GM18868 (cell line): ENCODE data around the gene CDR2.
"Not testable (repeated sequence)": the region's sequence is repeated elsewhere in the genome, so short reads cannot be mapped to it uniquely, and the experiment has no call there.

Experiments
- ATAC-seq: cut with Tn5 transposase; IDR thresholded peaks from one replicate; pipeline ENCODE4 v1.9.1; 2021; ENCODE audit warnings: mild to moderate bottlenecking, moderate library complexity; ENCODE audit not compliant: unreplicated experiment

The CDR2 gene

DNA sequence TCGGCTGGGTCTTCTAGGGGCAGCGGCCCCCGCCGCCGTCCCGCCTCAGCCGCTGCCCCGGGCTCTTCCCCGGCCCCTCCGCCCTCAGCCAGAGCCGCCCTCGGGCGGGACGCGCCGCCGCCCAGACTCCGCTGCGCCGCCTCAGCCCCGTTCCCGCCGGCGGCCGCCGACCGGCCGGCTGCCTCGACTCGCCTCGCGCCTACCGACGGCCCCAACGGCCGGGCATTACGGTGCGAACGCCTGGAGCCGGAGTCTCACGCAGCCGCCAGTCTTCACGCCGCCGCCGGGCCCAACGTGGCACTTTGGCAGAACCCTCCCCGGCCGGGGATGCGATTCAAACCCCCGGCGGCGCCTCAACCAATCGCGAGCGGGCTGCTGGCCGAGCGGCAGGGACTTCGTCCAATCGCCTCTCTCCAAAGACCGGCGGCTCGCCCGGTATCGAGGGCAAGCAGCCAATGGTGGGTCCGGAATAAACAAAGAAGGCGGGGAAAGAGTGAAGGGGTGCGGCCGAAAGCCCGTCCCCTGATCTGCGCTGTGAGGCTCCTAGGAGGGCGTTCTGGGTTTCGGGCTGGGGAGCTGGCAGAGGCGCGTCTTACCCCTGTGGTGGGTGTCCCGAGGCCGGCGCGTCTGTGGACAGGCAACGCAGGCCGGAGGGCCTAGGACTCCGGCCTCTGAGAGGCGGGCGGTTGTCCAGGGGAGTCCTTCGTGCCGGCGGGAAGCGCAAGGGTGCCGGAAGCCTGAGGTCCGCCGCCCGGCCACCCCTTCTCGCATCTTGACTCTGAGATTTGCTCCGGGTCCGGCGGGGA lies at the start of gene CDR2:
Gene CDR2 (minus strand): TSS at position 309 of the 806 bp plus-strand sequence. CDS start 310 bp downstream, outside the sequence.
- ATAC-seq = peak; percentile 97

- no peak for ATAC-seq
These were observed 49.3 kb upstream of the CDR2 start for GRCh38 chr16:22423716-22424115.

DNA sequence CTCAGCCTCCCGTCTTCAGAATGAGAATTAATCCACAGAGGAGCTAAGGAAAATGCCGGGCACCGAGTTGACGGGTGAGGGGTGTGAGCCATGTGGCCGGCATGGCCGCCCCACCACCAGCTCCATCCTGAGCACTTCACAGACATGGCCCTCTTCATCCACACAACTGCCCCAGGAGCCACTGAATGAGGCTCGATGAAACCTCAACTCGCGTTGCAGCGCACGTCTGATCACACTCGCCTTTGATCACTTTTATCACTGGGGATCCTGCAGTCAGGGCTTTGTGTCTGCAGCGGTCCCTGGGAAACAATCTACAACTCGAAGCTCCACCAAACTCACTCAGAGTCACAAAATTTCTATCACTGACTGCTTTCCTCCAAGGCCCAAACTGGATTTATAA lies 46.7 kb upstream of the CDR2 start:
- ATAC-seq = no peak

DNA sequence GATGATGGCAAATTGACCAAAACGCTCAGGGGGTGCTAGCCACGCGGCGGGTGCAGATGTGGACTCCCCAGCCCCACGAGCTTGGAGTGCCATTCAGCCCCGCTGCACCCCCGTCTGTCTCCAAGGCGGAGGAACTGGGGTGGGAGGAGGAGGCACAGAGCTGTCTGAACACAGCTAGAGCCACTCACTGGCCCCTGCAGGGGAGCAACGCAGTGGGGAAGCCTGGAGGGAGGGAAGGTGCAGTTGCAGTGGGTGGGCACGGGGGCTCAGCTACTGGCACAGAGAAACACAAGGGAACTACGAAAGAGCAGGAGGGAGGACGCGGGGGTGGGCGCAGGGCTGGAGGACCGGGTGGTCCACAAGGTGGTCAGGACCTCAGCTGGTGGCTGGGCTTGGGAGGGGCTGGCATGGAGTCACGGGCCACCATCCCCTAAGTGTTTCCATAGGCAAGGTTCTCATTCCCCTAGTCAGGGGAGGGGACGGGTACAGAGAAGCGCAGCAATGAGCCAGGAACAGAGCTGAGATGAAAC lies 46.3 kb upstream of the CDR2 start:
- ATAC-seq = no peak

DNA sequence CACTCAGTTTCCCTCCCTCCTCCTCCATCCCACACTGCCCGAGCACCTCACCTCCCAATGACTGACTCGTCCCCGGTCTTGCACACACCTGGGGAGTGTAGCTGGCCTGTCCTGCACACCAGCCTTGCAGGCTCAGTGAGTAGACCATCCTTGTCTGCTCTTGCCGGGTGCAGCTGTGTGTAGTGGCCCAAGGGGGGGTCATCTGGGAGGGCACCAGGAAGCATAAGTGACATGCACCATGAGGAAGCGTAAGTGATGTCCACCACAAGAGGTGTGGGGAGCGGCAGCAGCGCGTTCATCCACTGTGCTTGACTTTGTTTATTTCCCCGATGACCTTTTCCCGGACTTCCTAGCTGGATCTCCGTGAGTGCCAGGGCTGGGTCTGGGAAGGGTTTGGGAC lies 45.5 kb upstream of the CDR2 start:
- no peak for ATAC-seq

- ATAC-seq = no peak
These were observed 44.4 kb upstream of the CDR2 start for GRCh38 chr16:22418826-22419225.

DNA sequence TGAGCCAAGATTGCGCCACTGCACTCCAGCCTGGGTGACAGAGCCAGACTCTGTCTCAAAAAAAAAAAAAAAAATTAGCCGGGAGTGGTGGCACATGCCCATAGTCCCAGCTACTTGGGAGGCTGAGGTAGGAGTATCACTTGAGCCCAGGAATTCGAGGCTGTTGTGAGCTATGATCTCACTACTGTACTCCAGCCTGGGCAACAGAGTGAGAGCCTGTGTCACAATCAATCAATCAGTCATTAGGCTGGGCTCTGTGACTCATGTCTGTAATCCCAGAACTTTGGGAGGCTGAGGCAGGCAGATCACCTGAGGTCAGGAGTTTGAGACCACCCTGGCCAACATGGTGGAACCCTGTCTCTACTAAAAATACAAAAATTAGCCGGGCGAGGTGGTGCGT lies 43.4 kb upstream of the CDR2 start:
- ATAC-seq = not testable (repeated sequence)

DNA sequence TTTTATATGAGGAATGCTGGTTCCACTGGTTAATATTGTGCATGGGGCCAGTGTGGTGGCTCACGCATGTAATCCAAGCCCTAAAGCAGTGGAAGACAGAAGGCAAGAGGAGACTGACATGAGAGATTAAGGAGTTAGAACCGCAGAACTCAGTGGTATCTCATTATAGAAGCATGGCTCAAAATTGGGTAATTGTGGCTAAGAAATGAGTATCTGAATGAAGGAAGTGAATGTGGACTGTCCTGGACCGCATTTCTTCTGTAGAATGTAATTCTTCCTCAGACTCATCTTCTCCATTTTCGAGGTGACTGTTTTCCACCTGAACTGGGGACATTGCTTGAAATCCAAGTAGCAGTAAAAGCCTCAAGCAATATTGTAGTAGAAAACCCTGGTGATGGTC lies 42.6 kb upstream of the CDR2 start:
- no peak for ATAC-seq

- no peak for ATAC-seq
These were observed 39.4 kb upstream of the CDR2 start for GRCh38 chr16:22413819-22414218.

GRCh38 chr16:22407486-22407885 lies 33.1 kb upstream of the CDR2 start:
- no peak for ATAC-seq

DNA sequence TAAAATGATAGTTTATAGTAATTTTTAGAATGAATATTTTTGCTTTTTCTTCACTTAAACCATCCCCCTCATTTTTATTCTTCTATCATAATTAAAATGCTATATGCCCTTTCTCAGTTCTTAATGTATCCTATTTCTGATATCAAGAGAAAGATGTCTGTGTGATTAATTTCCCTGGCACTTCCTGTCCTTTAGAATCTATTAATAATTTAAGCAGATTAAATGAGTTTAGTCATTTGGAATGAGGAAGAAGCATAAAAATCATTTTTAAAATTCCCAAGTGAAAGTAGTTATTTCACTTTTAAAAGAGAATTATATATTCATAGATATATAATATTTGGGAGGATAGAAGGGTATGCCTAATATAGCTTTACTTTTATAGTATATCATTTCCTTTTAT lies 27.8 kb upstream of the CDR2 start:
- ATAC-seq = no peak

DNA sequence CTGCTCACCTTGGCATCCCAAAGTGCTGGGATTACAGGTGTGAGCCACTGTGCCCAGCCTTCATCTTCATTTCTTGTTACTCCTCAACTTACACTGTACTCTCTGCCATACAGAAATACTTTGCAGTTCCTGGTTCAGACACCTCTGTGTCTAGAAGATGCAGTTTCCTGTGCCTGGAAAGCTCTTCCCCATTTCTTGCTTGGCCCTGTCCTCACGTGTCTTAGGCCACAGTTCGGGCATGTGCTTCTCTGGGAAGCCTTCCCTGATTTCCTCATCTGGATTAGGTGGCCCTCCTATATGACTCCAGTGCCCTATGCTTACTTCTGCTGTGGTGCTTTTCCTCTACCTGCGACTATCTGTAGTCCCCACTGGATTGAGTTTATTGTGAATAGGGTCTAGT lies 26.5 kb upstream of the CDR2 start:
- ATAC-seq = no peak

GRCh38 chr16:22397931-22398330 lies 23.5 kb upstream of the CDR2 start:
- no peak for ATAC-seq

- ATAC-seq = no peak
These were observed 23.0 kb upstream of the CDR2 start for GRCh38 chr16:22397464-22397863.

DNA sequence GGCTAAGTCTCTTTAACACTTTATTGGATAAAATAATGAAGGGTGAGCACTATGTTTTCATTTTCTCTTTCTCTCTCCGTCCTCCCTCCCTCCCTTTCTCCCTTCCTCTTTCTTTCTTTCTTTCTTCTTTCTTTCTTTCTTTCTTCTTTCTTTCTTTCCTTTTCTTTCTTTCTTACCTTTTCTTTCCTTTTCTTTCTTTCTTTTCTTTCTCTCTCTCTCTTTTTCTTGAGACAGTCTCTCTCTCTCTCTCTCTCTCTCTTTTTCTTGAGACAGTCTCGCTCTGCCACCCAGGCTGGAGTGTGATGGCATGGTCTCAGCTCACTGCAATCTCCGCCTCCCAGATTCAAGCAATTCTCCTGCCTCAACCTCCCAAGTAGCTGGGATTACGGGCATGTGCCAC lies 21.5 kb upstream of the CDR2 start:
- ATAC-seq = no peak

- no peak for ATAC-seq
These were observed 19.7 kb upstream of the CDR2 start for GRCh38 chr16:22394121-22394520.

DNA sequence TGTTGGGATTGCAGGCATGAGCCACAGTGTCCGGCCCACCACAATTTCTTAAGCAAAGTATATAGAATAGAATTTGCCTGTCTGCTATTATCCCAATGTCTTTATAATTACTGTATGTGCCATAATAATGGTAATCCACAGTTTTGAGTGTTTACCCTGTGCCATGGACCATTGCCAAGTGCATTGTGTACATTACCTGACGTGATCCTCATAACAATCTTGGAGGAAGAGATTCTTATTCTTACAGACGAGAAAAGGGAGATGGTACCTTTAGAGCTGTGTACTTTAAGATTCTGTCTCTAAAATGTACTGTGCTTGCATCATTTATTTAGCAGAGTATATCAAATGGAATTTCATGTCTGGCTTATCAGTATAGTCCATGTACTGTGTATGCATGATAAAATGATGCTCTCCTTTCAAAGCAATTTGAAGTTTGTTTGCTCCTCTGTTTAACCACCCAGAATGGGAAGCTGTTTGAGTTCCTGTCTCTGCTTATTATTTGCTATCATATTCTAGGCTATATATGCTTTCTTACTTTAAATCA lies 13.8 kb upstream of the CDR2 start:
- ATAC-seq = no peak

DNA sequence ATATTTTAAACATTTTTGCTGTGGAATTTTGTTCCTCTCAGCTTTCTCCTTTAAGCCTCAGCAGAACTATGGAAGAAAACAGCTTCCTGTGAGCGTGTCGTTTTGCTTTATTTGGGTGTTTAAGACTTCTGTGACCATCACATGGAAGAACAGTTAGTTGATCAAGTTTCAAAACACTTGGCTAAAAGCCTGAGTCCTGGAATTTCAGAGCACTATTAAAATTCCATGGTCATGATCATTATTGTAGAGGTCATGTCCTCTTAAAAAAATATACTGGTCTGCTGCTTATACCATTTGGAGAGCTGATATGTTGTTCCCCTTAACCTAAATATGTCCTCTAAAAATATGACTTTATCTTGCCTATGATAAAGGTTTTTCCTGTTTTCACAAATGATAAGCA lies 12.6 kb upstream of the CDR2 start:
- no peak for ATAC-seq

DNA sequence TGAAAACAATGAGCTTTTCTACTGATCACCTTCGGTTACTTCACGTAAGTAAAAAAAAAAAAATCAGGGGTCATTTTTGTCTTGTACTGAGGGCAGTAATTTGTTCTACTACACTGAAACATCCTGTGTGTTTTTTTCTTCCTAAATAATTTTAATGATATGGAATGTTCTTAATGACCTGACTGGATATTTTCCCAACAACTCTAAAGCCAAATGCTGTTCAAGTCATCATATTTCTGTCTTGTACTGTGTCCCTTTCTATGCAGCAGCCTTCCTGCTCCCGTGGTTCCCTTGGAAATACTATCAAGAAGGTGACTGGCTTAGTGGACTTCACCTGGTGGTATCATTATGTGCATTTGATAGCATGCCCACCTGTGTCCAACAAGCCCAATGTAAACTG lies 10.8 kb upstream of the CDR2 start:
- ATAC-seq = no peak

DNA sequence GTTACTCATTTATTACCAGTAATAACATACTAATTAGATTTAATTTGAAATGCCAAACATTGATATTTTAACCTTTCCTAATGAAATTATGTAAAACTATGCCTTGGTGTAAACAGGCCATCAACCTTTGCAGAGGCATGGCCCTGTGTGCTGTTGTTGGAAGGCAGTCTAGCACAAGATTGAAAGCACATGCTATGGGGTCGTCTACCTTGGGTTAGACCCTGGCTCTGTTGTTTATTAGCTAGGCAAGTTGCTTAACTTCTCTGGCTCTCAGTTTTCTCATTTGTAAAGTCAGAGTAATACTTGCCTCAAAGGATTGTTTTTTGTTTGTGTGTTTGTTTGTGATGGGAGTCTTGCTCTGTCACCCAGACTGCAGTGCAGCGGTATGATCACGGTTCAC lies 9.4 kb upstream of the CDR2 start:
- no peak for ATAC-seq

DNA sequence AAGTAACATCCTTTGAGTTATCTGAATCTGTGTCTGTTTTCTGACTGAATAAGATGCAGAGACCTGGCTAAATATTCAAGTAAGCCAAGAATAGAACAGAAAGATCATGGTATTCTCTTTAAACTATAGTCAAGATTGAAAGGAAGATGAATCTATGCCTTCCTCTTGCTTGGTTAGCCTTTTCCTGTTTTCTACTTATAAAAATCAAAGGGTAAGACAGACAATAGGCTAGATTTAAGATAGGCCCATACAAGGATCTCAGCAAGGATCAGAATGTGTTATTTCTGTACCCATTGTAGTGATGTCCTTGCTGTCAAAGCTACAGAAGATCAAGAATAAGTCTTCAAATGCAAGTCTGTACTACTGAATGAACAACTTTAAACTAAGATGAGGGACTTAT lies 7.0 kb upstream of the CDR2 start:
- ATAC-seq = no peak

DNA sequence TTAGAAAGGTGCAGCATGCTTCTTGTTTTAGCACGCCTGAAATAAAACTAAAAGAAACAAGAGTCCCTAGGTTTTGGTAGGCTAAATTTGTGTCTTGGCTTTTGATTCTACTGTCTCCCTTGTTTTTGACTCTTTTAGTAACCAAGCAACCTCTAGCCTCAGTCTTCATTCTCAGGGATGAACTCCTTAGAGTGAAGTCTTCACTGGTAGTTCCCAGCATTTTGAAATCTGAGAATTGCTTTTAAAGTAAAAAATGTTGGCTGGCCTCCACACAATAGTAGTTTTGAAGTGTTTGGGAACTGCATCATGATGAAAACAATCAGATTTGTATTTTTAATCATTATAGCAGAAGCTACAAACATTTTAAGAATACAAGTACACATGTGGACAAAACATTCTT lies 6.1 kb upstream of the CDR2 start:
- no peak for ATAC-seq

DNA sequence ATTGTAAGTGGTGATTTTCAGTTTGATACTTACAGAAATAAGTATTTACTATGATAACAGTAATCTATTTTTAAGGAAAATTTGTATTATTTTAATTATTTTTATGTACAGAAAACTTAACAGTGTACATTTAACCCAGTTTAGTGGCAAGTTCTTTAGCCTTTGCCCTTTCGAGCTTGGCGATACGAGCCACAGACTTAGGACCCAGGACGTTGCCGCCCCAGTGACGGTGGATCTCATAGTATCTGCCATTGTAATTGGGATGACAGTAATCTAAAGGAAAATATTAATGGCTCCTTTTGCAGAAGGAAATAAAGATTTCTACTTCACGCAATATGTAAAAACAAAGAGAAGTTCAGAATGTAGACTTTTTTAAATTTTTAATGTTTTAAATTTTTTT lies 5.2 kb upstream of the CDR2 start:
- no peak for ATAC-seq
